GM12864 (cell line): ENCODE data around the gene EXOC6B.

Experiments used
- DNase-seq: peaks from one replicate; pipeline ENCODE4 v3.0.0-alpha.2; 2011; ENCODE audit warnings: low read depth
- H3K4me3 ChIP-seq: 2 replicates; pipeline ENCODE4 v1.5.1; 2011; ENCODE audit warnings: mild to moderate bottlenecking, low read depth, low read length, control low read depth
- CTCF ChIP-seq: IDR thresholded peaks from 2 replicates; pipeline ENCODE4 v1.5.1; 2011; ENCODE audit warnings: low read depth, mild to moderate bottlenecking, moderate library complexity, low read length, control low read depth, inconsistent platforms; ENCODE audit errors: missing control alignments

The EXOC6B gene

GRCh38 chr2:72579591-72580180 lies 246.1 kb downstream of the EXOC6B start:
- peak; percentile 47 for TF ChIP-seq CTCF
- DNase-seq, result no peak
- H3K4me3 ChIP-seq, result no peak overlapping the region

- H3K4me3 ChIP-seq, result no peak overlapping the region
- no peak for TF ChIP-seq CTCF
- DNase-seq, result no peak
These were observed 249.0 kb downstream of the EXOC6B start for GRCh38 chr2:72576861-72577260.

- no peak for DNase-seq
- TF ChIP-seq CTCF, result no peak
- no peak overlapping the region for H3K4me3 ChIP-seq
These were observed 249.4 kb downstream of the EXOC6B start for GRCh38 chr2:72576459-72576858.

- TF ChIP-seq CTCF, result no peak
- DNase-seq, result no peak
- no peak overlapping the region for H3K4me3 ChIP-seq
These were observed 250.9 kb downstream of the EXOC6B start for GRCh38 chr2:72574886-72575285.

- TF ChIP-seq CTCF, result no peak
- H3K4me3 ChIP-seq, result no peak overlapping the region
- no peak for DNase-seq
These were observed 252.6 kb downstream of the EXOC6B start for GRCh38 chr2:72573232-72573631.

- no peak for TF ChIP-seq CTCF
- DNase-seq, result no peak
- no peak overlapping the region for H3K4me3 ChIP-seq
These were observed 253.3 kb downstream of the EXOC6B start for GRCh38 chr2:72572501-72572900.

- TF ChIP-seq CTCF, result no peak
- DNase-seq, result no peak
- H3K4me3 ChIP-seq, result no peak overlapping the region
These were observed 255.4 kb downstream of the EXOC6B start for GRCh38 chr2:72570413-72570812.
